ENCODE measurements around the gene MPND.

GRCh38 chr19:4362831-4363545, 19.6 kb downstream of the MPND start:
- no peak for TF ChIP-seq POLR2A (IDR thresholded peaks at IDR 0.05)
- TF ChIP-seq CTCF (IDR thresholded peaks at IDR 0.05): peak in 1 of 6 experiments; percentile 24
